ENCODE data around the gene TSPAN3. TPM values are rescaled to one million over a fixed set of nuclear protein-coding genes. Genes with fewer than 3 reads are reported as not detected.

Gene TSPAN3
- polyA plus RNA-seq, 1 experiment, result 344 TPM

DNA sequence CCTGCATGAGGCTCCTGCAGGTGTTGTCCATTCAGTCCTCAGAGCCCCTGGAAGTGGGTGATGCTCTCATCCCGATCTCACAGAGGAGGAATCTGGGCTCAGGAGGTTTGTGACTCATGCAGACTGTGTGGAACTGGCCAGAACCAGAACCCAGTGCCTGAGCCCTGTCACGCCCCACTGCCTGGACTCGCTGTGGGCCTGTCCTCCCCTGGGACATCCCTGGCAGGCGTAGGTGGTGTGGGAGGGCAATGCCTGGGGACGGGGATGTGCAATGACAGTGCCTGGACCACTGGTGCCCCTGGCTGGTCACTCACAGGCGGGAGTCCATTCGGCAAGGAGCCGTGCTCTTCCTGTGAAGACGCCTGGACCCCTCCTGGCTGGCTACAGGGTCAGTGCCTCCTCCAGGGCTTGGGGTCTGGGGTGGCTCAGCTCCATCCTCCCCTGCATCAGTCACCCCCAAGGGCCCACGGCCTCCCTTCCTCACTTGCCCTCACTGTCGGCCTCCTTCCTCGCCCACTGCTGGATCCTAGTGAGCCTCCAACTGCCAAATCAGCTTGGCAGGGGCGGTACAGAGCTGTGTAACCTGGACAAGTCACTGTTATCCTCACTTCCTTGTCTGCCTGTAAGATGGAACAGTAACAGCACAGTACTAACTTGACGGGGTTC, 61.1 kb downstream of the TSPAN3 start:
- POLR2A ChIA-PET, result no interaction called here
- Histone ChIP-seq H3K4me3 (ENCODE audit: low read depth, low read length) (no peak overlapping the region), H3K27me3 (ENCODE audit: control insufficient read depth, insufficient read depth, low read length) (peaks cover 7% of the 10 kb centered on the region), H3K36me3 (ENCODE audit: control insufficient read depth, insufficient read depth, low read length) (no peaks in the 10 kb centered on the region)
- CTCF ChIA-PET, result interaction anchor here (1.2 kb wide), 1 partner anchor 13 kb away, joined by 4 read pairs; no protein-coding TSS in a partner anchor
- DNase-seq (ENCODE audit: low read depth), result no peak
- TF ChIP-seq, protein P1, sequence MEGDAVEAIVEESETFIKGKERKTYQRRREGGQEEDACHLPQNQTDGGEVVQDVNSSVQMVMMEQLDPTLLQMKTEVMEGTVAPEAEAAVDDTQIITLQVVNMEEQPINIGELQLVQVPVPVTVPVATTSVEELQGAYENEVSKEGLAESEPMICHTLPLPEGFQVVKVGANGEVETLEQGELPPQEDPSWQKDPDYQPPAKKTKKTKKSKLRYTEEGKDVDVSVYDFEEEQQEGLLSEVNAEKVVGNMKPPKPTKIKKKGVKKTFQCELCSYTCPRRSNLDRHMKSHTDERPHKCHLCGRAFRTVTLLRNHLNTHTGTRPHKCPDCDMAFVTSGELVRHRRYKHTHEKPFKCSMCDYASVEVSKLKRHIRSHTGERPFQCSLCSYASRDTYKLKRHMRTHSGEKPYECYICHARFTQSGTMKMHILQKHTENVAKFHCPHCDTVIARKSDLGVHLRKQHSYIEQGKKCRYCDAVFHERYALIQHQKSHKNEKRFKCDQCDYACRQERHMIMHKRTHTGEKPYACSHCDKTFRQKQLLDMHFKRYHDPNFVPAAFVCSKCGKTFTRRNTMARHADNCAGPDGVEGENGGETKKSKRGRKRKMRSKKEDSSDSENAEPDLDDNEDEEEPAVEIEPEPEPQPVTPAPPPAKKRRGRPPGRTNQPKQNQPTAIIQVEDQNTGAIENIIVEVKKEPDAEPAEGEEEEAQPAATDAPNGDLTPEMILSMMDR (IDR thresholded peaks at IDR 0.05; ENCODE audit: insufficient read depth, low read depth, low read length), result no peak

DNA sequence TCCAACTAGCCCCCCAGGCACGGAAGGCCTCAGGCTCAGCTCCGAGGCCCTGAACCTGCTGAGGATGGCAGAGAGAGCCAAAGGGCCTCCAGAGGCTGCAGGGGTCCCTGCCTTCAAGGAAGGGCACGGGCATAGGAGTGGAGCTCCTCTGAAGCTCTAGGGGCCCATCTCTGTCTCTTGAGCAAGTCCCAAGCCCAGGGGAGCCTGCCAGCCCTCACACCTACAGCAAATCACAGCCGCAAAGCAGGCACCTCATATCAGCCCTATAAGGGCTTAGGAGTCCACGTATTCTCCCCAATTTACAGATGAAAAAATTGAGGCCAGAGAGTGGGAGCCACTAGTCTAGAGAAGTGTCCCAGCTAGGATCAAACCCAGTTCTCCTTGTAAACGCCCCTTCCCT, 61.7 kb downstream of the TSPAN3 start:
- H3K27me3 ChIP-seq (ENCODE audit: control insufficient read depth, insufficient read depth, low read length), result peaks cover 8% of the 10 kb centered on the region
- TF ChIP-seq, protein P1 (IDR thresholded peaks at IDR 0.05; ENCODE audit: insufficient read depth, low read depth, low read length), result no peak
- no peak overlapping the region for H3K4me3 ChIP-seq (ENCODE audit: low read depth, low read length)
- POLR2A ChIA-PET, result no interaction called here
- CTCF ChIA-PET, result no interaction called here
- H3K36me3 ChIP-seq (ENCODE audit: control insufficient read depth, insufficient read depth, low read length), result no peaks in the 10 kb centered on the region
- no peak for DNase-seq (ENCODE audit: low read depth)

DNA sequence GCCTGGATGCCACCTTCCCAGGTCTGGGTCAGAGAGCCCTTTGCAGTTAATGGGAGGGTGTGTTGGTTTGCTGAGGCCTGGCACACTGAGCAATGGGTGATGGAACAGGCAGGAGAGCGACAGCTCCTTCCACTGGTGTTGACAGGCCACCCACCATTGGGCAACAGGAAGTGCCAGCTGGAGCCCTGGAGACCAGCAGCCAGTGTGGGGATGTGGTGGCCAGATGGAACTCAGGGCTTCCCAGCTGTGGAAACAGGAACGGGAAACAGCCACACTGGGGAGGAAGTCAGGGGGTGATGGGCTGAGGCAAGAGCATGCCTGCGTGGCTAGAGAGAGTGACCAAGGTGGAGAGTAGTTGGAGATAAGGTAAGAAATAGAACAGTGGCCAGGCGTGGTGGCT, 66.7 kb downstream of the TSPAN3 start:
- Histone ChIP-seq H3K27me3 (ENCODE audit: control insufficient read depth, insufficient read depth, low read length) (peaks cover 8% of the 10 kb centered on the region), H3K36me3 (ENCODE audit: control insufficient read depth, insufficient read depth, low read length) (no peaks in the 10 kb centered on the region), H3K4me3 (ENCODE audit: low read depth, low read length) (no peak overlapping the region)
- no peak for DNase-seq (ENCODE audit: low read depth)
- ChIA-PET POLR2A (no interaction called here), CTCF (interaction anchor here (0.9 kb wide), 1 partner anchor 10 kb away, joined by 3 read pairs; no protein-coding TSS in a partner anchor)
- TF ChIP-seq, protein P1 (IDR thresholded peaks at IDR 0.05; ENCODE audit: insufficient read depth, low read depth, low read length), result no peak

DNA sequence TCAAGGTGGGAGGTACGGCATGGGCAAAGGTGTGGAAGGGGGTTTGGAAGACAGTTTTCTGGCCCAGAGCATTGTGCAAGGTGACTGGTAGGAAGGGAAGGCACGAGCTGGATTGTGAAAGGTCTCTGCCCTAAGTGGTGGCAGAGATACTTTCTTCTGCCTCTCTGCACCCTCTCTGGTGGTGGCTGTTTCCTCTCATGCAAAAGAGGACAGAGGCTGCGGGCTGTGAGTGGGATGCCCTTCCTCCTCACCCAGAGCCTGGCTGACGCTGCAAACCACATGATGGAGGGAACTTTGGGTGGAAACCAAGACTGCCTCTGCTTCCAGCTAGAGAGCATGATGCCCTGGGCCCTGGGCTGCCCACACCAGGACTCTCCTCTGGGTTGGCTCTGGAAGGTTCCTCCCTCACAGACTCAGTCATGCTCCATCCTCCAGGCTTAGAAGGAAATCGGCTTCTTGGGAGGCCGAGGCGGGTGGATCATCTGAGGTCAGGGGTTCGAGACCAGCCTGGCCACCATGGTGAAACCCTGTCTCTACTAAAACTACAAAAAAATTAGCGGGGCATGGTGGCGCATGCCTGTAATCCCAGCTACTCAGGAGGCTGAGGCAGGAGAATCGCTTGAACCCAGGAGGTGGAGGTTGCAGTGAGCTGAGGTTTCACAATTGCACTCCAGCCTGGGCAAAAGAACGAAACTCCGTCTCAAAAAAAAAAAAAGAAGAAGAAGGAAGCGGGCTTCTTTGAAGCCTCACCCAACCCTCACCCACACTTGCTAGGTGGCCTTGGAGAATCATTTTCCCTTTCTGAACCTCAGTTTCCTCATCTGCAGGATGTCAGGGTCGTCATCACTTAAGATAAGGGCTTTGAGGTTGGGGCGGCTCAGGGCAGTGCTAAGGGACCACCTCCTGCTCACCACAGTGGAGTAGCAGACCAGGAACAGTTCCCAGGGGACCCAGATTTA, 67.7 kb downstream of the TSPAN3 start:
- ChIA-PET CTCF (no interaction called here), POLR2A (no interaction called here)
- Histone ChIP-seq H3K4me3 (ENCODE audit: low read depth, low read length) (no peak overlapping the region), H3K36me3 (ENCODE audit: control insufficient read depth, insufficient read depth, low read length) (no peaks in the 10 kb centered on the region), H3K27me3 (ENCODE audit: control insufficient read depth, insufficient read depth, low read length) (peaks cover 7% of the 10 kb centered on the region)
- no peak for DNase-seq (ENCODE audit: low read depth)
- TF ChIP-seq, protein P1 (IDR thresholded peaks at IDR 0.05; ENCODE audit: insufficient read depth, low read depth, low read length), result no peak

DNA sequence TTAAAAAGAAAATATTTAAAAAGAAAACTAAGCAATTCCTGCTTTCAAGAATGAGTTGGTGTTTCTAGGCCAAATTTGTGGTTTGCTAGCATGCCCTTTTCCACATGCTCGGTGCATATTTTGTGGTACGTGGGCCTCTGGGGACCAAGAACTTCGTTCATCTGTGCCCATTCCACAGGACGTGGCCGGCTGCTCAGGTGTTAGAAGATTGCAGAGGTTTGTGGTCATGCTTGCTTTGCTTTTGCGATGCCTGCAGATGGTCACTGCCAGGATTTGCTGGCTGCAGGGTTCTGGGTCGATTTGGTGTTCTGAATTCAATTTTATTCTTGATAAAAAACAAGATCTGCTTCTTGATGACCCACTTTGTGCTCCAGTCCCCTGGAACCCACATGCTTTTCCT, 68.5 kb downstream of the TSPAN3 start:
- TF ChIP-seq, protein P1 (IDR thresholded peaks at IDR 0.05; ENCODE audit: insufficient read depth, low read depth, low read length), result no peak
- Histone ChIP-seq H3K36me3 (ENCODE audit: control insufficient read depth, insufficient read depth, low read length) (no peaks in the 10 kb centered on the region), H3K27me3 (ENCODE audit: control insufficient read depth, insufficient read depth, low read length) (peaks cover 3% of the 10 kb centered on the region), H3K4me3 (ENCODE audit: low read depth, low read length) (no peak overlapping the region)
- ChIA-PET POLR2A (no interaction called here), CTCF (no interaction called here)
- DNase-seq (ENCODE audit: low read depth), result no peak

Data from BJ (cell line).